Tibial nerve (tissue), 4 donors: ENCODE results near the gene CSNK1G1. TPM values are rescaled to one million over a fixed set of nuclear protein-coding genes. Genes with fewer than 3 reads are reported as not detected.

Source experiments
- DNase-seq, 2 donors: peaks; one replicate each; pipeline ENCODE4 v3.0.0-alpha.2; 2019; ENCODE audit warnings: low spot score in 2 of 2
- H3K27ac ChIP-seq, 4 donors: fragments of 200-600 bp; sonication (generic) in 3 of 4; one replicate each; pipeline ENCODE4 v1.5.1; 2017 to 2019; ENCODE audit warnings: mild to moderate bottlenecking in 1 of 4
- H3K27me3 ChIP-seq, 2 donors: fragments of 200-600 bp; sonication (generic) in 1 of 2; one replicate each; pipeline versions ENCODE4 v1.5.1 to v1.6.0; 2017 to 2019
- H3K36me3 ChIP-seq, 3 donors: fragments of 200-600 bp; sonication (generic); one replicate each; pipeline ENCODE4 v1.5.1; 2018 to 2019
- H3K4me1 ChIP-seq, 4 donors: fragments of 200-600 bp; sonication (generic) in 3 of 4; one replicate each; pipeline ENCODE4 v1.5.1; 2017 to 2019
- H3K4me3 ChIP-seq, 4 donors: fragments of 200-600 bp; sonication (generic) in 3 of 4; one replicate each; pipeline ENCODE4 v1.5.1; 2017 to 2019; ENCODE audit warnings: mild to moderate bottlenecking in 1 of 4, moderate library complexity in 1 of 4
- H3K9me3 ChIP-seq, 4 donors: fragments of 200-600 bp; sonication (generic) in 3 of 4; one replicate each; pipeline ENCODE4 v1.5.1; 2017 to 2019
- CTCF ChIP-seq, 5 experiments: fragments of 200-600 bp in 3 of 5; fragments of 450-650 bp in 2 of 5; sonication (generic) in 3 of 5; IDR thresholded peaks; one replicate each; pipeline ENCODE4 v1.5.1; 2016 to 2019; ENCODE audit warnings: antibody characterized with exemption in 5 of 5, mild to moderate bottlenecking in 3 of 5, moderate library complexity in 2 of 5
- EP300 ChIP-seq, 2 donors: sonication (generic); formaldehyde crosslinking; IDR thresholded peaks; one replicate each; pipeline ENCODE4 v1.6.1; 2017; ENCODE audit warnings: antibody characterized with exemption in 2 of 2, mild to moderate bottlenecking in 1 of 2
- POLR2A ChIP-seq, 2 donors: fragments of 450-650 bp; IDR thresholded peaks; one replicate each; pipeline ENCODE4 v1.6.1; 2017; ENCODE audit warnings: antibody characterized with exemption in 2 of 2, mild to moderate bottlenecking in 2 of 2, moderate library complexity in 2 of 2
- WGBS, 2 donors: methylation state at CpG; one replicate each; pipeline ENCODE4 v1.1.5; 2018; 5-methylcytosine and 5-hydroxymethylcytosine counted together
- total RNA-seq, 4 donors: library from RNA; depleted of rRNA; stranded (reverse); fragments of >200 nt; gene quantifications; one replicate each; pipeline ENCODE4 v1.1.0, GENCODE V29; 2016

CSNK1G1 gene
- total RNA-seq, 4 donors from 2014 or later, result 20.5 to 25.8 (median 22.5) TPM

- TF ChIP-seq EP300 (IDR thresholded peaks at IDR 0.05) (no peak), CTCF (IDR thresholded peaks at IDR 0.05) (no peak), POLR2A (IDR thresholded peaks at IDR 0.05) (no peak)
- no peaks in the 10 kb centered on the region for H3K27me3 ChIP-seq
- H3K4me1 ChIP-seq, result peaks cover 0 to 16% (median 0%) of the 10 kb centered on the region in 4 donors
- H3K36me3 ChIP-seq, result peaks cover 4 to 71% (median 12%) of the 10 kb centered on the region in 3 donors
- 83 to 85% methylated on average over 8 of the region's 8 CpGs for WGBS, 2 donors
- DNase-seq, result no peak
- no peak overlapping the region for H3K27ac ChIP-seq
- no peaks in the 10 kb centered on the region for H3K9me3 ChIP-seq
- no peak overlapping the region for H3K4me3 ChIP-seq
Observed at GRCh38 chr15:64141798-64142512, 214.0 kb downstream of the CSNK1G1 start.

DNA sequence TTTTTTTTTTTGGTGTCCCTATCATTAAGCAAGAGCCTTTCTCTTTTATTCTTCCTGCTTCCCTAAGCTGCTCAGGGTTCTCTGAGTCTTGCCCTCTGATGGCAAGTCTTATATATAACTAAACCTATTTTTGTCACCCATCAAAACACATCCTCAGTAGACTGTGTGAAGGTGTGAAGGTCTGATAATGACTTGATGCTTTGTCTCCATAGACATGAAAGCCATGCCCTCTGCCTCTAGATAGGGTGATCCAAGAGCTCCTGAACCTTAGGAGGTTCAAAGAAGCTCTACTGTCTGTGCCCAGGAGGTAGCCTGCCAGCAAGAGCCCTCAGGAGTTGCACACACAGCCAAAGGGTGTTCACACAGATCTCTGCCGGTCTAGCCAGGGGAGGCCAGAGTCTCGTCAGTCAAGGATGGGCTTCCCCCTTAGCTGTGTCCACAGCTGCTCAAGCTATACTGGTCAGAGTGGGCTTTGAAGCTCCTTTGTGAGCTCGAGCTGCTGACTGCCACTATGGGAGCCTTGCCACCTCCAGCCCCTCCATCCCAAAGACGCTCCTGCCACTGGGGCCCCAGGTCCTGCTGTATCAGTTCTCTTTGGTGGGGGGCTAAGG lies 217.5 kb downstream of the CSNK1G1 start:
- no peak for TF ChIP-seq CTCF (IDR thresholded peaks at IDR 0.05)
- no peak for TF ChIP-seq EP300 (IDR thresholded peaks at IDR 0.05)
- TF ChIP-seq POLR2A (IDR thresholded peaks at IDR 0.05), result no peak
- no peak overlapping the region for H3K27ac ChIP-seq
- WGBS, 2 donors, result 77 to 94% methylated on average over 2 to 4 of the region's 4 CpGs
- H3K4me3 ChIP-seq, result no peak overlapping the region
- H3K27me3 ChIP-seq, result no peaks in the 10 kb centered on the region
- H3K4me1 ChIP-seq, result peaks cover 0 to 26% (median 0%) of the 10 kb centered on the region in 4 donors
- peaks cover 14 to 79% (median 26%) of the 10 kb centered on the region in 3 donors for H3K36me3 ChIP-seq
- H3K9me3 ChIP-seq, result no peaks in the 10 kb centered on the region
- no peak for DNase-seq

GRCh38 chr15:64137226-64137833 lies 218.6 kb downstream of the CSNK1G1 start:
- no peak overlapping the region for H3K4me3 ChIP-seq
- no peaks in the 10 kb centered on the region for H3K9me3 ChIP-seq
- DNase-seq, result no peak
- H3K36me3 ChIP-seq, result peaks cover 14 to 79% (median 30%) of the 10 kb centered on the region in 3 donors
- WGBS, 2 donors, result 66 to 70% methylated on average over 7 to 8 of the region's 8 CpGs
- no peak for TF ChIP-seq CTCF (IDR thresholded peaks at IDR 0.05)
- no peak for TF ChIP-seq EP300 (IDR thresholded peaks at IDR 0.05)
- no peak for TF ChIP-seq POLR2A (IDR thresholded peaks at IDR 0.05)
- no peaks in the 10 kb centered on the region for H3K27me3 ChIP-seq
- H3K27ac ChIP-seq, result no peak overlapping the region
- H3K4me1 ChIP-seq, result peaks cover 0 to 28% (median 0%) of the 10 kb centered on the region in 4 donors

GRCh38 chr15:64136347-64136746 lies 219.6 kb downstream of the CSNK1G1 start:
- no peak for DNase-seq
- Histone ChIP-seq H3K4me3 (no peak overlapping the region), H3K27me3 (no peaks in the 10 kb centered on the region), H3K36me3 (peaks cover 16 to 79% (median 40%) of the 10 kb centered on the region in 3 donors), H3K27ac (no peak overlapping the region), H3K9me3 (no peaks in the 10 kb centered on the region), H3K4me1 (peaks cover 0 to 25% (median 0%) of the 10 kb centered on the region in 4 donors)
- WGBS, 2 donors, result 84 to 93% methylated on average over 7 of the region's 7 CpGs
- TF ChIP-seq CTCF (IDR thresholded peaks at IDR 0.05) (no peak), EP300 (IDR thresholded peaks at IDR 0.05) (no peak), POLR2A (IDR thresholded peaks at IDR 0.05) (no peak)
